ENCODE results near the gene SPACA7. TPM values are rescaled to one million over a fixed set of nuclear protein-coding genes. Genes with fewer than 3 reads are reported as not detected.

SPACA7 gene
- total RNA-seq, 4 donors from 2014 or later: not detected

DNA sequence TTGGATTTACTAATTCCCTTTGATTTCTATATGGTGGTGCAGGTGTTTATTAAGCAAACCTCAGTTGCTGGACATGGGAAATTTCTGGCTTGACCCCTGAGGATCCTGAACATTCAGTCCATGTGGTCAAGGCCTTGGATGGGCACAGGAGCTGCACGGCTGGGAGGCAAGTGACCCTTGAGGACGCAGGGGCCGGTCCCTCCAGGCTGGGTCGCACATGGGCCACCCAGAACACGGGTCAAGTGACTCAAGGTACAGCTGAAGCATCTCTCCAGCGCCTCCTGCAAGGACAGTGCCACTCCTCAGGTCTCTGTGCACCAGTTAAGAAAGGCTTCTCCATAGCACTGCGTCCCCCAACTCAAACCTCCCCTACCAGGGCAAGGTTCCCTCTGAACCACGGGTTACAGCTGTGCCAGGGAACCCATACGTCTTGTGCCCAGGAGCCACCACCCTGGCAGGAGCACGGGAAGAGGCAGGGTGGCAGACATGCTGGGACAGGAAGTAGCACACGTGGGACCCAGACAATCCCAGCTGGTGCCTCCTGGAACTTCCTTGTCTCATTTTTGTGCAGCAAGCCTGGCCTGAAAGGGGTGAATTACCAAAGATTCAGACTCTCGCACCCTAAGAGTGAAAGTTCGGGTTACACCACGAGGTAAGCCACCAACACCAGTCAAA lies 93.1 kb downstream of the SPACA7 start:
- Histone ChIP-seq H3K36me3 (no peaks in the 10 kb centered on the region), H3K27ac (no peak overlapping the region), H3K4me1 (no peaks in the 10 kb centered on the region), H3K27me3 (no peaks in the 10 kb centered on the region), H3K4me3 (no peak overlapping the region), H3K9me3 (peaks cover 0 to 42% (median 2%) of the 10 kb centered on the region in 4 donors)
- 80 to 84% methylated on average over 11 of the region's 14 CpGs for WGBS, 2 donors
- TF ChIP-seq EP300 (IDR thresholded peaks at IDR 0.05): no peak
- TF ChIP-seq, protein P1, sequence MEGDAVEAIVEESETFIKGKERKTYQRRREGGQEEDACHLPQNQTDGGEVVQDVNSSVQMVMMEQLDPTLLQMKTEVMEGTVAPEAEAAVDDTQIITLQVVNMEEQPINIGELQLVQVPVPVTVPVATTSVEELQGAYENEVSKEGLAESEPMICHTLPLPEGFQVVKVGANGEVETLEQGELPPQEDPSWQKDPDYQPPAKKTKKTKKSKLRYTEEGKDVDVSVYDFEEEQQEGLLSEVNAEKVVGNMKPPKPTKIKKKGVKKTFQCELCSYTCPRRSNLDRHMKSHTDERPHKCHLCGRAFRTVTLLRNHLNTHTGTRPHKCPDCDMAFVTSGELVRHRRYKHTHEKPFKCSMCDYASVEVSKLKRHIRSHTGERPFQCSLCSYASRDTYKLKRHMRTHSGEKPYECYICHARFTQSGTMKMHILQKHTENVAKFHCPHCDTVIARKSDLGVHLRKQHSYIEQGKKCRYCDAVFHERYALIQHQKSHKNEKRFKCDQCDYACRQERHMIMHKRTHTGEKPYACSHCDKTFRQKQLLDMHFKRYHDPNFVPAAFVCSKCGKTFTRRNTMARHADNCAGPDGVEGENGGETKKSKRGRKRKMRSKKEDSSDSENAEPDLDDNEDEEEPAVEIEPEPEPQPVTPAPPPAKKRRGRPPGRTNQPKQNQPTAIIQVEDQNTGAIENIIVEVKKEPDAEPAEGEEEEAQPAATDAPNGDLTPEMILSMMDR (IDR thresholded peaks at IDR 0.05): no peak
- TF ChIP-seq POLR2A (IDR thresholded peaks at IDR 0.05): no peak
- no peak for DNase-seq (ENCODE audit: low spot score in 2 of 2)

DNA sequence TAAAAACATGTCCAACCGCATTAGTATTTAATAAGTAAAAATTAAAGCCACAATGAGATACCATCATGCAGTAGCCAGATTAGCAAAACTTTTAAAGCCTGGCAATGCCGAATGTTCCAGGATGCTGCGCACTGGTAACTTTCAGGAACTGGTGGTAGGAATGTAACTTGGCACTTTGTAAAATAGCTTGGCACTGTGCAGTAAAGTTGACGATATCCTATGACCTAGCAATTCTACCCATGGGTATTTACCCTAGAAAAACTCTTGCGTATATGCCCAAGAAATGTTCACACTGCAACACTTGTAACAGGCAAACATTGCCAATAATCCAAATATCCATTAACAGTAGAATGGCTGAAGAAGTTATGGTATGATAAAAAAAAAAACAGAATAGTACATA lies 97.7 kb downstream of the SPACA7 start:
- Histone ChIP-seq H3K36me3 (no peaks in the 10 kb centered on the region), H3K4me1 (no peaks in the 10 kb centered on the region), H3K27ac (no peak overlapping the region), H3K9me3 (peaks cover 0 to 34% (median 2%) of the 10 kb centered on the region in 4 donors), H3K27me3 (no peaks in the 10 kb centered on the region), H3K4me3 (no peak overlapping the region)
- TF ChIP-seq, protein P1 (IDR thresholded peaks at IDR 0.05): no peak
- TF ChIP-seq POLR2A (IDR thresholded peaks at IDR 0.05): no peak
- TF ChIP-seq EP300 (IDR thresholded peaks at IDR 0.05): no peak
- WGBS, 2 donors: 88 to 94% methylated on average over 5 of the region's 5 CpGs
- no peak for DNase-seq (ENCODE audit: low spot score in 2 of 2)

DNA sequence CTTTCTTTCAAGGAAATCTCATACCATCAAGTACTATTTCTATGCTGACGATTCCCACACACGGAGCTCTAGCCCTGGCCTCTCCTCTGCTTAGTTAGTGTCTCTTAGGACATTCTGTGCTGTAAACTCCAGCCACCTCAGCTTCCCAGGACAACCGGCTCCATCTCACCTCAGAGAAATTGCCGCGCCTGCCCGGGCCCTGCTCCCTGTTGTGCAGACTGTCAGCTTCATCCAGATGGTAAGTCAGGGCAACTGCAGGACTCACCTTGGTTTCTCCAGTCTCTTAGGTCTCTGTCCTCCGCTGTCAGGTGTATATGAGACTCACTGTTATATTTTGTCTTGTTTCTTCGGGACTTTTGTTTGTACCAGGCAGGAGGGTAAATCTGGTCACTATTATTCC lies 98.7 kb downstream of the SPACA7 start:
- TF ChIP-seq, protein P1 (IDR thresholded peaks at IDR 0.05): no peak
- TF ChIP-seq EP300 (IDR thresholded peaks at IDR 0.05): no peak
- no peak for TF ChIP-seq POLR2A (IDR thresholded peaks at IDR 0.05)
- DNase-seq (ENCODE audit: low spot score in 2 of 2): no peak
- WGBS, 2 donors: 74% methylated on average over 8 of the region's 8 CpGs
- Histone ChIP-seq H3K4me1 (no peaks in the 10 kb centered on the region), H3K4me3 (no peak overlapping the region), H3K9me3 (peaks cover 0 to 29% (median 2%) of the 10 kb centered on the region in 4 donors), H3K36me3 (no peaks in the 10 kb centered on the region), H3K27ac (no peak overlapping the region), H3K27me3 (no peaks in the 10 kb centered on the region)

DNA sequence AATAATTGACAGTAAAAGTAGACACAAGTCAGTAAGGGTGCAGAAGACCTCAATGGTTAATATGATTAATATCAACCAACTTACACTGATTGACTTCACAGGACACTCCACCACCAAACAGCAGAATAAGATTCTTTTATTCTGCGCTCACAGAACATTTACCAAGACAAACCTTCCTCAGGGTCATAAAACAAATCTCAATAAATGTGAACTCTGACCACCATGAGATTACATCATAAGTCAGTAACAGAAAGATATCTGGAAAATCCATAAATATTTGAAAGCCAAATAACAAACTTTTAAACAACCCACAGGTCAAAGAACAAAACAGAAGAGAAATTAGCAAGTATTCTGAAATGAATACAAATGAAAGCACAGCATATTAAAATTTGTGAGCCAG lies 99.7 kb downstream of the SPACA7 start:
- Histone ChIP-seq H3K9me3 (peaks cover 0 to 29% (median 7%) of the 10 kb centered on the region in 4 donors), H3K4me1 (no peaks in the 10 kb centered on the region), H3K4me3 (no peak overlapping the region), H3K27me3 (no peaks in the 10 kb centered on the region), H3K36me3 (no peaks in the 10 kb centered on the region), H3K27ac (no peak overlapping the region)
- 86 to 92% methylated on average over 1 of the region's 1 CpG for WGBS, 2 donors
- DNase-seq (ENCODE audit: low spot score in 2 of 2): no peak
- TF ChIP-seq, protein P1 (IDR thresholded peaks at IDR 0.05): no peak
- TF ChIP-seq POLR2A (IDR thresholded peaks at IDR 0.05): no peak
- TF ChIP-seq EP300 (IDR thresholded peaks at IDR 0.05): no peak

DNA sequence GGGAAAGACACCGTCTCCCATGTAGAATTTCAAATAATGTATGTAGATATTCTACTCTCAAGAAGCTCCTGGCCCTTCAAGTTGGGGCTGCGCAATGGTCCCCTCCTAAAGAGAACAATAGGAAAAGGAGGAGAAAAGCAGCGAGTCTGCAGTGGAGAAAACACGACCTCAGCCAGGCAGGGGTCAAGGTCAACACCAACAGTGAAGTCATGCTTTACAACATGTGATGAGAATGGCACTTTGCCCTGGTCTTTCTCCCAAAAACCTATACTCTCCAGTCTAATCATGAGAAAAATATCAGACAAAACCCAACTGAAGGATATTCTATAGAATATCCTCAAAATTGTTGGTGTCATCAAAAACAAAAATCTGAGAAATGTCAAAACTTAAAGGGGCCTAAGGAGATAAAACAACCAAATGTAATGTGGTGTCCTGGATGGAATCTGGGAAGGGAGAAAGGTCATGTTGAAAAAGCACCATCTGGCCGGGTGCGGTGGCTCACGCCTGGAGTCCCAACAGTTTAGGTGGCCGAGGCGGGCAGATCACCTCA lies 101.0 kb downstream of the SPACA7 start:
- Histone ChIP-seq H3K4me1 (no peaks in the 10 kb centered on the region), H3K27me3 (no peaks in the 10 kb centered on the region), H3K9me3 (peaks cover 0 to 33% (median 8%) of the 10 kb centered on the region in 4 donors), H3K27ac (no peak overlapping the region), H3K4me3 (no peak overlapping the region), H3K36me3 (no peaks in the 10 kb centered on the region)
- 73 to 78% methylated on average over 9 of the region's 9 CpGs for WGBS, 2 donors
- no peak for TF ChIP-seq EP300 (IDR thresholded peaks at IDR 0.05)
- TF ChIP-seq, protein P1 (IDR thresholded peaks at IDR 0.05): no peak
- TF ChIP-seq POLR2A (IDR thresholded peaks at IDR 0.05): no peak
- no peak for DNase-seq (ENCODE audit: low spot score in 2 of 2)
